Stimulated activated CD4-positive, alpha-beta T cell treated with anti-CD3 and anti-CD28 coated beads, Interleukin-15, amount 100 ng/mL, for 24 hours (primary cell): ENCODE data around the gene RBM5.

Source experiments
- DNase-seq: peaks from one replicate; pipeline ENCODE4 v3.0.0-alpha.2; 2020

Gene RBM5

GRCh38 chr3:50162034-50162883 lies 73.5 kb downstream of the RBM5 start:
- DNase-seq = no peak

GRCh38 chr3:50163572-50164455 lies 75.1 kb downstream of the RBM5 start:
- no peak for DNase-seq

GRCh38 chr3:50164481-50164880 lies 75.8 kb downstream of the RBM5 start:
- no peak for DNase-seq

GRCh38 chr3:50164984-50165909 lies 76.5 kb downstream of the RBM5 start:
- DNase-seq = no peak

- DNase-seq = no peak
Measured at GRCh38 chr3:50165910-50166538, 77.3 kb downstream of the RBM5 start.

- DNase-seq = no peak
Measured at GRCh38 chr3:50166620-50167019, 77.9 kb downstream of the RBM5 start.

GRCh38 chr3:50167069-50167840 lies 78.5 kb downstream of the RBM5 start:
- DNase-seq = no peak

GRCh38 chr3:50167841-50168209 lies 79.1 kb downstream of the RBM5 start:
- DNase-seq = no peak

- no peak for DNase-seq
Measured at GRCh38 chr3:50168388-50168787, 79.7 kb downstream of the RBM5 start.
